GM23338 (cell line): ENCODE results near the gene PRRT1. TPM values are rescaled to one million over a fixed set of nuclear protein-coding genes. Genes with fewer than 3 reads are reported as not detected.

Source experiments
- ATAC-seq: fragments of 200-7000 bp; cut with Tn5 transposase; 3 replicates; pipeline ENCODE4 v1.9.1; 2020
- DNase-seq: peaks from one replicate; pipeline ENCODE4 v3.0.0-alpha.2; 2015; ENCODE audit warnings: low spot score
- H2AFZ ChIP-seq: fragments of 200-600 bp; sonication (generic); 2 replicates; pipeline ENCODE4 v1.8.0; 2016; ENCODE audit warnings: antibody characterized with exemption, mild to moderate bottlenecking, moderate library complexity
- H3F3A ChIP-seq: fragments of 200-600 bp; sonication (generic); replicated peaks from 2 replicates; pipeline ENCODE4 v1.8.0; 2017; ENCODE audit warnings: antibody characterized with exemption, mixed run types, low read depth
- H3K27ac ChIP-seq: fragments of 200-600 bp; sonication (generic); 2 replicates; pipeline ENCODE4 v1.6.1; 2016; ENCODE audit warnings: low read depth
- H3K27me3 ChIP-seq: fragments of 200-600 bp; sonication (generic); 2 replicates; pipeline ENCODE4 v1.8.0; 2016; ENCODE audit warnings: mild to moderate bottlenecking, mixed run types, moderate library complexity; ENCODE audit not compliant: insufficient read depth
- H3K36me3 ChIP-seq: fragments of 200-600 bp; sonication (generic); 2 replicates; pipeline ENCODE4 v1.8.0; 2016; ENCODE audit warnings: mild to moderate bottlenecking; ENCODE audit not compliant: insufficient read depth
- H3K4me1 ChIP-seq: fragments of 200-600 bp; sonication (generic); 2 replicates; pipeline ENCODE4 v1.8.0; 2016; ENCODE audit warnings: mild to moderate bottlenecking, moderate library complexity; ENCODE audit not compliant: insufficient read depth
- H3K4me2 ChIP-seq: fragments of 200-600 bp; sonication (generic); 2 replicates; pipeline ENCODE4 v1.7.1; 2017; ENCODE audit warnings: mixed run types
- H3K4me3 ChIP-seq: fragments of 200-600 bp; sonication (generic); 2 replicates; pipeline ENCODE4 v1.6.1; 2016; ENCODE audit warnings: mixed run types
- H3K79me2 ChIP-seq: fragments of 200-600 bp; sonication (generic); replicated peaks from 2 replicates; pipeline ENCODE4 v1.8.0; 2017; ENCODE audit warnings: mild to moderate bottlenecking; ENCODE audit not compliant: insufficient read depth
- H3K9me2 ChIP-seq: fragments of 200-600 bp; sonication (generic); 2 replicates; pipeline ENCODE4 v1.8.0; 2017; ENCODE audit not compliant: insufficient read depth
- H4K20me1 ChIP-seq: fragments of 200-600 bp; sonication (generic); replicated peaks from 2 replicates; pipeline ENCODE4 v1.8.0; 2017; ENCODE audit warnings: mild to moderate bottlenecking; ENCODE audit not compliant: insufficient read depth
- H3K27ac Mint-ChIP-seq: 2 replicates; pipeline ENCODE4 v1.8.0; 2020; ENCODE audit warnings: inconsistent platforms, mild to moderate bottlenecking, moderate library complexity, mixed read lengths
- H3K27me3 Mint-ChIP-seq: 3 replicates; pipeline ENCODE4 v1.8.0; 2022; ENCODE audit warnings: low read depth, mild to moderate bottlenecking, moderate library complexity, mixed read lengths, inconsistent platforms; ENCODE audit not compliant: insufficient read depth, poor library complexity
- H3K36me3 Mint-ChIP-seq: 3 replicates; pipeline ENCODE4 v1.8.0; 2021; ENCODE audit warnings: low read depth, mild to moderate bottlenecking, inconsistent platforms, moderate library complexity, mixed read lengths
- H3K4me1 Mint-ChIP-seq: 3 replicates; pipeline ENCODE4 v1.8.0; 2020; ENCODE audit warnings: mild to moderate bottlenecking, inconsistent platforms, mixed read lengths
- H3K4me3 Mint-ChIP-seq: 3 replicates; pipeline ENCODE4 v1.8.0; 2021; ENCODE audit warnings: moderate library complexity, mild to moderate bottlenecking, inconsistent platforms, mixed read lengths
- H3K9me3 Mint-ChIP-seq: 3 replicates; pipeline ENCODE4 v1.8.0; 2020; ENCODE audit warnings: moderate library complexity, mild to moderate bottlenecking, inconsistent platforms, mixed read lengths
- CREB1 ChIP-seq: fragments of 250-450 bp; sonication (Bioruptor Pico); IDR thresholded peaks from 2 replicates; pipeline ENCODE4 v1.5.0; 2020; ENCODE audit warnings: low read depth, mild to moderate bottlenecking, moderate library complexity
- NANOG ChIP-seq: IDR thresholded peaks from 2 replicates; pipeline ENCODE4 v1.6.1; 2016; ENCODE audit warnings: antibody characterized with exemption, borderline replicate concordance
- POLR2AphosphoS5 ChIP-seq: IDR thresholded peaks from 2 replicates; pipeline ENCODE4 v1.6.1; 2016; ENCODE audit warnings: antibody characterized with exemption, low read depth
- STAT1 ChIP-seq: IDR thresholded peaks from one replicate; pipeline ENCODE4 v1.6.1; 2016; ENCODE audit warnings: antibody characterized with exemption; ENCODE audit not compliant: unreplicated experiment
- ZNF331 ChIP-seq: fragments of 250-450 bp; sonication (Bioruptor Pico); IDR thresholded peaks from 2 replicates; pipeline ENCODE4 v1.5.0; 2020; ENCODE audit warnings: low read depth, mild to moderate bottlenecking, moderate library complexity
- polyA plus RNA-seq: library from polyadenylated mRNA; unstranded; fragments of >200 nt; fragmentation: Nextera tagmentation; extraction: Ambion mirVana; gene quantifications from 2 replicates; pipeline ENCODE4 v1.2.1, GENCODE V29; 2016
- total RNA-seq: library from RNA; depleted of rRNA; stranded (reverse); fragments of >200 nt; shearing (Covaris generic); gene quantifications from 2 replicates; pipeline ENCODE4 v1.2.3, GENCODE V29; 2014
- TF ChIP-seq, protein P1 (sequence below): IDR thresholded peaks from 2 replicates; pipeline ENCODE4 v1.6.1; 2016; ENCODE audit warnings: antibody characterized with exemption
- TF ChIP-seq, protein P2 (sequence below): fragments of 250-450 bp; sonication (Bioruptor Pico); IDR thresholded peaks from 2 replicates; pipeline ENCODE4 v1.5.0; 2020; ENCODE audit warnings: mild to moderate bottlenecking, moderate library complexity
- TF ChIP-seq, protein P3 (sequence below), 2 experiments: fragments of 200-600 bp in 1 of 2; sonication (generic) in 1 of 2; conservative IDR thresholded peaks; 2 replicates each; pipeline versions ENCODE4 v1.5.1 to v1.6.1; 2016 to 2017; ENCODE audit warnings: antibody characterized with exemption in 2 of 2, low read depth in 2 of 2, mild to moderate bottlenecking in 2 of 2, moderate library complexity in 1 of 2

The PRRT1 gene
- total and polyA plus RNA-seq, 2 experiments from 2014 or later = 2.7 TPM; not detected in 1

DNA sequence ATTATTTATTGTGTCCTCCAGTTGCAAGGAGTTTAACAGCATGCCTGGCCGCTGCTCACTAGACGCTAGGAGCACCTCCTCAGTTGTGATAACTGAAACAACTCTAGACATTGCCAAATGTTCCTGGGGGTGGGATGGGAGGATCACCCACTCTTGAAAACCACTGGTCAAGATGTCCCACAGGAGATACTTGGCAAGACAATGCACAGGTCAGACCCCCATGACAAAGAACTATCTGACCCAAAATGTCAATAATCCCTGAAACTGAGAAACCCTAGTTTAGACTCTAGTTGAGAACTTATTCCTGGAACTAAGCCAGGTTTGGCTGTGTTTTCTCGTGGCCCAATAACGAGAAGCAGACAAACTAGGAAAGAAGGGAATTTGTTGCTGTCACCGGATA, 12.1 kb downstream of the PRRT1 start:
- TF ChIP-seq, protein P1, sequence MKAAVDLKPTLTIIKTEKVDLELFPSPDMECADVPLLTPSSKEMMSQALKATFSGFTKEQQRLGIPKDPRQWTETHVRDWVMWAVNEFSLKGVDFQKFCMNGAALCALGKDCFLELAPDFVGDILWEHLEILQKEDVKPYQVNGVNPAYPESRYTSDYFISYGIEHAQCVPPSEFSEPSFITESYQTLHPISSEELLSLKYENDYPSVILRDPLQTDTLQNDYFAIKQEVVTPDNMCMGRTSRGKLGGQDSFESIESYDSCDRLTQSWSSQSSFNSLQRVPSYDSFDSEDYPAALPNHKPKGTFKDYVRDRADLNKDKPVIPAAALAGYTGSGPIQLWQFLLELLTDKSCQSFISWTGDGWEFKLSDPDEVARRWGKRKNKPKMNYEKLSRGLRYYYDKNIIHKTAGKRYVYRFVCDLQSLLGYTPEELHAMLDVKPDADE = no peak
- TF ChIP-seq POLR2AphosphoS5 = no peak
- TF ChIP-seq, protein P2, sequence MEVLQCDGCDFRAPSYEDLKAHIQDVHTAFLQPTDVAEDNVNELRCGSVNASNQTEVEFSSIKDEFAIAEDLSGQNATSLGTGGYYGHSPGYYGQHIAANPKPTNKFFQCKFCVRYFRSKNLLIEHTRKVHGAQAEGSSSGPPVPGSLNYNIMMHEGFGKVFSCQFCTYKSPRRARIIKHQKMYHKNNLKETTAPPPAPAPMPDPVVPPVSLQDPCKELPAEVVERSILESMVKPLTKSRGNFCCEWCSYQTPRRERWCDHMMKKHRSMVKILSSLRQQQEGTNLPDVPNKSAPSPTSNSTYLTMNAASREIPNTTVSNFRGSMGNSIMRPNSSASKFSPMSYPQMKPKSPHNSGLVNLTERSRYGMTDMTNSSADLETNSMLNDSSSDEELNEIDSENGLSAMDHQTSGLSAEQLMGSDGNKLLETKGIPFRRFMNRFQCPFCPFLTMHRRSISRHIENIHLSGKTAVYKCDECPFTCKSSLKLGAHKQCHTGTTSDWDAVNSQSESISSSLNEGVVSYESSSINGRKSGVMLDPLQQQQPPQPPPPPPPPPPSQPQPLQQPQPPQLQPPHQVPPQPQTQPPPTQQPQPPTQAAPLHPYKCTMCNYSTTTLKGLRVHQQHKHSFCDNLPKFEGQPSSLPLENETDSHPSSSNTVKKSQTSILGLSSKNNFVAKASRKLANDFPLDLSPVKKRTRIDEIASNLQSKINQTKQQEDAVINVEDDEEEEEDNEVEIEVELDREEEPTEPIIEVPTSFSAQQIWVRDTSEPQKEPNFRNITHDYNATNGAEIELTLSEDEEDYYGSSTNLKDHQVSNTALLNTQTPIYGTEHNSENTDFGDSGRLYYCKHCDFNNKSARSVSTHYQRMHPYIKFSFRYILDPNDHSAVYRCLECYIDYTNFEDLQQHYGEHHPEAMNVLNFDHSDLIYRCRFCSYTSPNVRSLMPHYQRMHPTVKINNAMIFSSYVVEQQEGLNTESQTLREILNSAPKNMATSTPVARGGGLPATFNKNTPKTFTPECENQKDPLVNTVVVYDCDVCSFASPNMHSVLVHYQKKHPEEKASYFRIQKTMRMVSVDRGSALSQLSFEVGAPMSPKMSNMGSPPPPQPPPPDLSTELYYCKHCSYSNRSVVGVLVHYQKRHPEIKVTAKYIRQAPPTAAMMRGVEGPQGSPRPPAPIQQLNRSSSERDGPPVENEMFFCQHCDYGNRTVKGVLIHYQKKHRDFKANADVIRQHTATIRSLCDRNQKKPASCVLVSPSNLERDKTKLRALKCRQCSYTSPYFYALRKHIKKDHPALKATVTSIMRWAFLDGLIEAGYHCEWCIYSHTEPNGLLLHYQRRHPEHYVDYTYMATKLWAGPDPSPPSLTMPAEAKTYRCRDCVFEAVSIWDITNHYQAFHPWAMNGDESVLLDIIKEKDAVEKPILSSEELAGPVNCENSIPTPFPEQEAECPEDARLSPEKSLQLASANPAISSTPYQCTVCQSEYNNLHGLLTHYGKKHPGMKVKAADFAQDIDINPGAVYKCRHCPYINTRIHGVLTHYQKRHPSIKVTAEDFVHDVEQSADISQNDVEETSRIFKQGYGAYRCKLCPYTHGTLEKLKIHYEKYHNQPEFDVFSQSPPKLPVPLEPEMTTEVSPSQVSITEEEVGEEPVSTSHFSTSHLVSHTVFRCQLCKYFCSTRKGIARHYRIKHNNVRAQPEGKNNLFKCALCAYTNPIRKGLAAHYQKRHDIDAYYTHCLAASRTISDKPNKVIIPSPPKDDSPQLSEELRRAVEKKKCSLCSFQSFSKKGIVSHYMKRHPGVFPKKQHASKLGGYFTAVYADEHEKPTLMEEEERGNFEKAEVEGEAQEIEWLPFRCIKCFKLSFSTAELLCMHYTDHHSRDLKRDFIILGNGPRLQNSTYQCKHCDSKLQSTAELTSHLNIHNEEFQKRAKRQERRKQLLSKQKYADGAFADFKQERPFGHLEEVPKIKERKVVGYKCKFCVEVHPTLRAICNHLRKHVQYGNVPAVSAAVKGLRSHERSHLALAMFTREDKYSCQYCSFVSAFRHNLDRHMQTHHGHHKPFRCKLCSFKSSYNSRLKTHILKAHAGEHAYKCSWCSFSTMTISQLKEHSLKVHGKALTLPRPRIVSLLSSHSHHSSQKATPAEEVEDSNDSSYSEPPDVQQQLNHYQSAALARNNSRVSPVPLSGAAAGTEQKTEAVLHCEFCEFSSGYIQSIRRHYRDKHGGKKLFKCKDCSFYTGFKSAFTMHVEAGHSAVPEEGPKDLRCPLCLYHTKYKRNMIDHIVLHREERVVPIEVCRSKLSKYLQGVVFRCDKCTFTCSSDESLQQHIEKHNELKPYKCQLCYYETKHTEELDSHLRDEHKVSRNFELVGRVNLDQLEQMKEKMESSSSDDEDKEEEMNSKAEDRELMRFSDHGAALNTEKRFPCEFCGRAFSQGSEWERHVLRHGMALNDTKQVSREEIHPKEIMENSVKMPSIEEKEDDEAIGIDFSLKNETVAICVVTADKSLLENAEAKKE (CRISPR knock-in tag) = no peak
- TF ChIP-seq, protein P3, sequence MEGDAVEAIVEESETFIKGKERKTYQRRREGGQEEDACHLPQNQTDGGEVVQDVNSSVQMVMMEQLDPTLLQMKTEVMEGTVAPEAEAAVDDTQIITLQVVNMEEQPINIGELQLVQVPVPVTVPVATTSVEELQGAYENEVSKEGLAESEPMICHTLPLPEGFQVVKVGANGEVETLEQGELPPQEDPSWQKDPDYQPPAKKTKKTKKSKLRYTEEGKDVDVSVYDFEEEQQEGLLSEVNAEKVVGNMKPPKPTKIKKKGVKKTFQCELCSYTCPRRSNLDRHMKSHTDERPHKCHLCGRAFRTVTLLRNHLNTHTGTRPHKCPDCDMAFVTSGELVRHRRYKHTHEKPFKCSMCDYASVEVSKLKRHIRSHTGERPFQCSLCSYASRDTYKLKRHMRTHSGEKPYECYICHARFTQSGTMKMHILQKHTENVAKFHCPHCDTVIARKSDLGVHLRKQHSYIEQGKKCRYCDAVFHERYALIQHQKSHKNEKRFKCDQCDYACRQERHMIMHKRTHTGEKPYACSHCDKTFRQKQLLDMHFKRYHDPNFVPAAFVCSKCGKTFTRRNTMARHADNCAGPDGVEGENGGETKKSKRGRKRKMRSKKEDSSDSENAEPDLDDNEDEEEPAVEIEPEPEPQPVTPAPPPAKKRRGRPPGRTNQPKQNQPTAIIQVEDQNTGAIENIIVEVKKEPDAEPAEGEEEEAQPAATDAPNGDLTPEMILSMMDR (conservative IDR thresholded peaks at IDR 0.05; ENCODE audit: low read depth in 2 of 2) = no peak
- TF ChIP-seq STAT1 = no peak
- TF ChIP-seq ZNF331 (CRISPR knock-in tag) = no peak
- TF ChIP-seq CREB1 (CRISPR knock-in tag) = no peak
- no peak for TF ChIP-seq NANOG
- Histone ChIP-seq H2AFZ (no peak overlapping the region), H3K36me3 (no peaks in the 10 kb centered on the region), H3K4me3 (no peak overlapping the region), H3K79me2 (no peaks in the 10 kb centered on the region), H3K9me2 (no peaks in the 10 kb centered on the region), H4K20me1 (no peaks in the 10 kb centered on the region), H3K27me3 (no peaks in the 10 kb centered on the region), H3K4me1 (no peaks in the 10 kb centered on the region), H3F3A (no peaks in the 10 kb centered on the region), H3K27ac (no peak overlapping the region), H3K4me2 (no peak overlapping the region)
- Mint-ChIP-seq H3K36me3 (no peaks in the 10 kb centered on the region), H3K27ac (no peak overlapping the region), H3K4me3 (no peak overlapping the region), H3K4me1 (no peaks in the 10 kb centered on the region), H3K9me3 (no peaks in the 10 kb centered on the region), H3K27me3 (peaks cover 3% of the 10 kb centered on the region)
- no peak for DNase-seq
- ATAC-seq = no peak
